HCT116 (cell line): Measurements from ENCODE around the gene NPW. TPM values are rescaled to one million over a fixed set of nuclear protein-coding genes. Genes with fewer than 3 reads are reported as not detected.

Experiments used
- ATAC-seq: fragments of 200-7000 bp; cut with Tn5 transposase; 2 replicates; pipeline ENCODE4 v1.9.1; 2020; ENCODE audit warnings: mild to moderate bottlenecking, moderate library complexity
- BruUV-seq: library from RNA; stranded (reverse); fragments of 400-500 nt; replicated peaks from 2 replicates; lab custom pipeline; 2021; lab: Mats Ljungman, UMichigan
- CTCF ChIA-PET: fragments of 300-600 bp; sonication (Branson Sonifier 250); formaldehyde crosslinking; loops from one replicate; lab custom pipeline; 2021; ENCODE audit warnings: antibody characterized with exemption; lab: Charles Lee
- POLR2A ChIA-PET: fragments of 300-600, 350-600 bp; sonication (Branson Sonifier 250); formaldehyde crosslinking; loops from one replicate; lab custom pipeline; 2021; ENCODE audit warnings: antibody characterized with exemption; lab: Charles Lee
- RAD21 ChIA-PET, 2 experiments: fragments of 300-600 bp; sonication (Branson Sonifier 250); formaldehyde crosslinking; loops; one replicate each; lab custom pipeline; 2023; ENCODE audit warnings: low total read pairs in 2 of 2; ENCODE audit not compliant: uncharacterized antibody in 2 of 2, unreplicated experiment in 2 of 2, low non-redundant PET in 1 of 2; lab: Charles Lee
- DNase-seq: peaks from one replicate; pipeline ENCODE4 v3.0.0-alpha.2; 2010; ENCODE audit warnings: low read depth, low spot score
- H2AFZ ChIP-seq: fragments of 200-600 bp; shearing (Covaris generic), sonication (generic); 2 replicates; pipeline ENCODE4 v1.6.1; 2017; ENCODE audit warnings: low read depth, mixed run types, mixed read lengths, antibody characterized with exemption, low read length; ENCODE audit not compliant: poor library complexity, severe bottlenecking
- H3K27ac ChIP-seq: 2 replicates; pipeline ENCODE4 v1.5.1; 2012; ENCODE audit warnings: low read depth, low read length
- H3K27me3 ChIP-seq: fragments of 200-600 bp; sonication (generic); 2 replicates; pipeline ENCODE4 v1.6.1; 2016; ENCODE audit warnings: mixed run types, low read length, mixed read lengths; ENCODE audit not compliant: insufficient read depth
- H3K36me3 ChIP-seq, 2 experiments: fragments of 200-500 bp in 1 of 2; fragments of 200-600 bp in 1 of 2; sonication (Bioruptor generic) in 1 of 2; sonication (generic) in 1 of 2; 2 replicates each; pipeline versions ENCODE4 v1.5.1 to v1.6.1; 2014 to 2016; ENCODE audit warnings: low read length in 2 of 2, inconsistent platforms in 1 of 2, mixed read lengths in 1 of 2, mixed run types in 1 of 2; ENCODE audit not compliant: insufficient read depth in 2 of 2, control insufficient read depth in 1 of 2
- H3K4me1 ChIP-seq, 2 experiments: fragments of 200-600 bp in 1 of 2; sonication (generic) in 1 of 2; 2 replicates each; pipeline versions ENCODE4 v1.5.1 to v1.6.1; 2012 to 2017; ENCODE audit warnings: low read length in 2 of 2, inconsistent platforms in 1 of 2, mild to moderate bottlenecking in 1 of 2, mixed read lengths in 1 of 2, mixed run types in 1 of 2, moderate library complexity in 1 of 2; ENCODE audit not compliant: insufficient read depth in 2 of 2, control insufficient read depth in 1 of 2
- H3K4me2 ChIP-seq: fragments of 200-600 bp; sonication (generic); 2 replicates; pipeline ENCODE4 v1.6.1; 2017; ENCODE audit warnings: mixed run types, low read length, mixed read lengths
- H3K4me3 ChIP-seq, 2 experiments: fragments of 200-600 bp in 1 of 2; sonication (generic) in 1 of 2; replicated peaks in 1 of 2; 2 replicates each; pipeline ENCODE4 v1.5.1; 2011 to 2016; ENCODE audit warnings: low read length in 2 of 2, control low read depth in 1 of 2, low read depth in 1 of 2, mild to moderate bottlenecking in 1 of 2, mixed read lengths in 1 of 2, mixed run types in 1 of 2
- H3K79me2 ChIP-seq: fragments of 200-600 bp; sonication (generic); 2 replicates; pipeline ENCODE4 v1.6.1; 2017; ENCODE audit warnings: mild to moderate bottlenecking, mixed run types, low read length, moderate library complexity, mixed read lengths; ENCODE audit not compliant: insufficient read depth
- H3K9ac ChIP-seq: fragments of 200-600 bp; sonication (generic); 2 replicates; pipeline ENCODE4 v1.6.1; 2016; ENCODE audit warnings: low read length, mixed read lengths
- H3K9me2 ChIP-seq: fragments of 200-600 bp; sonication (generic), shearing (Covaris generic); 2 replicates; pipeline ENCODE4 v1.6.1; 2017; ENCODE audit warnings: mixed run types, mild to moderate bottlenecking, moderate library complexity; ENCODE audit not compliant: insufficient read depth
- H3K9me3 ChIP-seq, 2 experiments: fragments of 200-500 bp in 1 of 2; fragments of 200-600 bp in 1 of 2; sonication (Bioruptor generic) in 1 of 2; sonication (generic) in 1 of 2; 2 replicates each; pipeline ENCODE4 v1.6.1; 2014 to 2017; ENCODE audit warnings: low read length in 2 of 2, mixed read lengths in 2 of 2, inconsistent platforms in 1 of 2, low read depth in 1 of 2, mild to moderate bottlenecking in 1 of 2, mixed run types in 1 of 2, moderate library complexity in 1 of 2; ENCODE audit not compliant: control insufficient read depth in 1 of 2, insufficient read depth in 1 of 2
- H4K20me1 ChIP-seq: fragments of 200-600 bp; sonication (generic), shearing (Covaris generic); 2 replicates; pipeline ENCODE4 v1.6.1; 2017; ENCODE audit warnings: mixed run types, mild to moderate bottlenecking, moderate library complexity; ENCODE audit not compliant: insufficient read depth
- ATF3 ChIP-seq: IDR thresholded peaks from 2 replicates; pipeline ENCODE4 v1.6.1; 2012
- CBX3 ChIP-seq: IDR thresholded peaks from 2 replicates; pipeline ENCODE4 v1.6.1; 2012; ENCODE audit warnings: low read depth
- CTCF ChIP-seq, 3 experiments: fragments of 200-600 bp in 1 of 3; sonication (generic) in 1 of 3; IDR thresholded peaks in 2 of 3; conservative IDR thresholded peaks in 1 of 3; 2 replicates each; pipeline ENCODE4 v1.5.1; 2012 to 2017; ENCODE audit warnings: low read depth in 2 of 3, low read length in 2 of 3, antibody characterized with exemption in 1 of 3, borderline replicate concordance in 1 of 3, control low read depth in 1 of 3, mild to moderate bottlenecking in 1 of 3, mixed read lengths in 1 of 3, mixed run types in 1 of 3, moderate library complexity in 1 of 3; ENCODE audit not compliant: insufficient read depth in 1 of 3
- EGR1 ChIP-seq: IDR thresholded peaks from 2 replicates; pipeline ENCODE4 v1.6.1; 2012; ENCODE audit warnings: low read depth
- EZH2 ChIP-seq: fragments of 200-600 bp; sonication (generic); IDR thresholded peaks from 2 replicates; pipeline ENCODE4 v1.6.1; 2017; ENCODE audit warnings: antibody characterized with exemption, mixed run types
- EZH2phosphoT487 ChIP-seq: fragments of 200-600 bp; IDR thresholded peaks from 2 replicates; pipeline ENCODE4 v1.6.1; 2018; ENCODE audit warnings: antibody characterized with exemption, borderline replicate concordance
- FOSL1 ChIP-seq: IDR thresholded peaks from 2 replicates; pipeline ENCODE4 v1.6.1; 2012; ENCODE audit warnings: low read depth
- JUND ChIP-seq: IDR thresholded peaks from 2 replicates; pipeline ENCODE4 v1.6.1; 2012
- MAX ChIP-seq: IDR thresholded peaks from 2 replicates; pipeline ENCODE4 v1.6.1; 2012
- POLR2A ChIP-seq: IDR thresholded peaks from 2 replicates; pipeline ENCODE4 v1.7.0; 2011; ENCODE audit warnings: borderline replicate concordance; ENCODE audit not compliant: insufficient read depth, insufficient read length; ENCODE audit errors: extremely low read depth
- POLR2AphosphoS5 ChIP-seq: IDR thresholded peaks from 2 replicates; pipeline ENCODE4 v1.6.1; 2011; ENCODE audit warnings: mild to moderate bottlenecking, low read depth, low read length, moderate library complexity
- RAD21 ChIP-seq: IDR thresholded peaks from 2 replicates; pipeline ENCODE4 v1.6.1; 2012; ENCODE audit warnings: low read depth, mild to moderate bottlenecking
- REST ChIP-seq: IDR thresholded peaks from 2 replicates; pipeline ENCODE4 v1.6.1; 2012; ENCODE audit warnings: low read depth
- SIN3A ChIP-seq: IDR thresholded peaks from 2 replicates; pipeline ENCODE4 v1.6.1; 2012; ENCODE audit warnings: low read depth
- SRF ChIP-seq: IDR thresholded peaks from 2 replicates; pipeline ENCODE4 v1.6.1; 2012; ENCODE audit warnings: low read depth
- ZBTB33 ChIP-seq: IDR thresholded peaks from 2 replicates; pipeline ENCODE4 v1.6.1; 2011; ENCODE audit warnings: mild to moderate bottlenecking, low read length, moderate library complexity; ENCODE audit not compliant: insufficient replicate concordance; ENCODE audit errors: extremely low read depth
- ZFX ChIP-seq: fragments of 450-650 bp; IDR thresholded peaks from 2 replicates; pipeline ENCODE4 v1.6.1; 2017
- intact Hi-C: fragments of 100-400 bp; cut with micrococcal nuclease; formaldehyde crosslinking; loops from 2 replicates; pipeline ENCODE4 v1.10.0; 2022
- total RNA-seq: library from RNA; stranded (reverse); gene quantifications from one replicate; pipeline ENCODE4 v1.2.1, GENCODE V29; 2021; ENCODE audit not compliant: unreplicated experiment

NPW gene
- total RNA-seq, 1 experiment from 2014 or later: 226 TPM

- peaks cover 14% of the 10 kb centered on the region; the same call in 1 of the 2 replicates for H3K79me2 ChIP-seq
- CTCF ChIA-PET: no interaction called here
- ATAC-seq (no peak), DNase-seq (no peak)
- H2AFZ ChIP-seq: no peak overlapping the region
- POLR2A ChIA-PET: no interaction called here
- no peaks in the 10 kb centered on the region for H3K9me2 ChIP-seq
- peak overlapping the region; percentile 99; the same call in 1 of the 2 replicates for H3K4me2 ChIP-seq
- H3K9me3 ChIP-seq: no peaks in the 10 kb centered on the region
- no peak overlapping the region for H3K4me3 ChIP-seq
- H3K9ac ChIP-seq: no peak overlapping the region
- H3K4me1 ChIP-seq: peaks cover 16 to 30% of the 10 kb centered on the region in 2 experiments
- H3K27ac ChIP-seq: no peak overlapping the region
- no peak for TF ChIP-seq EZH2
- TF ChIP-seq ZBTB33: no peak
- no peak for TF ChIP-seq REST
- TF ChIP-seq CTCF (IDR thresholded peaks at IDR 0.05 in 2 of 3, conservative IDR thresholded peaks at IDR 0.05 in 1 of 3; ENCODE audit: borderline replicate concordance in 1 of 3, insufficient read depth in 1 of 3, low read depth in 2 of 3, low read length in 2 of 3): no peak
- TF ChIP-seq FOSL1: no peak
- no peak for TF ChIP-seq SRF
- no peak for TF ChIP-seq CBX3
- TF ChIP-seq JUND: no peak
- no peak for TF ChIP-seq SIN3A
- no peak for TF ChIP-seq EGR1
- no peak for TF ChIP-seq POLR2AphosphoS5
- no peak for TF ChIP-seq MAX
- no peak for TF ChIP-seq ATF3
- no peak for TF ChIP-seq ZFX
- no peak for TF ChIP-seq EZH2phosphoT487
- TF ChIP-seq POLR2A: no peak
- no peak for TF ChIP-seq RAD21
- H3K36me3 ChIP-seq: no peaks in the 10 kb centered on the region
- intact Hi-C loops: loop anchor here (10.0 kb wide), 1 partner anchor 226 kb away; the partner anchor contains the start of gene ECI1
- H4K20me1 ChIP-seq: no peaks in the 10 kb centered on the region
- BruUV-seq: no TSS peak
- RAD21 ChIA-PET: no interaction called here
- no peaks in the 10 kb centered on the region for H3K27me3 ChIP-seq
These were observed 9.1 kb downstream of the NPW start for GRCh38 chr16:2028620-2029220.
